Measurements from ENCODE around the gene SOX12. TPM values are rescaled to one million over a fixed set of nuclear protein-coding genes. Genes with fewer than 3 reads are reported as not detected.

Gene SOX12
- total RNA-seq, 1 experiment from 2014 or later = 40.4 TPM

GRCh38 chr20:343107-343506, 17.8 kb downstream of the SOX12 start:
- no peak for ATAC-seq
- Histone ChIP-seq H3K4me3 (replicated peaks in 1 of 2; ENCODE audit: low read depth in 1 of 2, low read length in 2 of 2) (no peak overlapping the region), H3K4me1 (ENCODE audit: control insufficient read depth in 1 of 2, insufficient read depth in 2 of 2, low read length in 2 of 2) (peaks cover 5 to 26% of the 10 kb centered on the region in 2 experiments), H4K20me1 (ENCODE audit: insufficient read depth) (no peaks in the 10 kb centered on the region), H3K9me2 (ENCODE audit: insufficient read depth) (no peaks in the 10 kb centered on the region), H3K36me3 (ENCODE audit: control insufficient read depth in 1 of 2, insufficient read depth in 2 of 2, low read length in 2 of 2) (no peaks in the 10 kb centered on the region), H3K27ac (ENCODE audit: low read depth, low read length) (no peak overlapping the region), H3K79me2 (ENCODE audit: insufficient read depth, low read length) (no peaks in the 10 kb centered on the region), H3K27me3 (ENCODE audit: insufficient read depth, low read length) (no peaks in the 10 kb centered on the region), H3K9me3 (ENCODE audit: control insufficient read depth in 1 of 2, insufficient read depth in 1 of 2, low read depth in 1 of 2, low read length in 2 of 2) (peaks cover 0 to 17% of the 10 kb centered on the region in 2 experiments; a peak in 2 of 4 replicates), H3K4me2 (ENCODE audit: low read length) (no peak overlapping the region), H2AFZ (ENCODE audit: low read depth, low read length, poor library complexity, severe bottlenecking) (no peak overlapping the region), H3K9ac (ENCODE audit: low read length) (no peak overlapping the region)
- ChIA-PET CTCF (no interaction called here), RAD21 (ENCODE audit: low non-redundant PET in 1 of 2, low total read pairs in 2 of 2, uncharacterized antibody in 2 of 2, unreplicated experiment in 2 of 2) (no interaction called here), POLR2A (no interaction called here)
- intact Hi-C loops (cut with micrococcal nuclease) = no loop called here
- BruUV-seq (replicated peaks) = no TSS peak
- TF ChIP-seq POLR2AphosphoS5 (IDR thresholded peaks at IDR 0.05; ENCODE audit: low read depth, low read length) = no peak
- DNase-seq (ENCODE audit: low read depth, low spot score) = no peak

DNA sequence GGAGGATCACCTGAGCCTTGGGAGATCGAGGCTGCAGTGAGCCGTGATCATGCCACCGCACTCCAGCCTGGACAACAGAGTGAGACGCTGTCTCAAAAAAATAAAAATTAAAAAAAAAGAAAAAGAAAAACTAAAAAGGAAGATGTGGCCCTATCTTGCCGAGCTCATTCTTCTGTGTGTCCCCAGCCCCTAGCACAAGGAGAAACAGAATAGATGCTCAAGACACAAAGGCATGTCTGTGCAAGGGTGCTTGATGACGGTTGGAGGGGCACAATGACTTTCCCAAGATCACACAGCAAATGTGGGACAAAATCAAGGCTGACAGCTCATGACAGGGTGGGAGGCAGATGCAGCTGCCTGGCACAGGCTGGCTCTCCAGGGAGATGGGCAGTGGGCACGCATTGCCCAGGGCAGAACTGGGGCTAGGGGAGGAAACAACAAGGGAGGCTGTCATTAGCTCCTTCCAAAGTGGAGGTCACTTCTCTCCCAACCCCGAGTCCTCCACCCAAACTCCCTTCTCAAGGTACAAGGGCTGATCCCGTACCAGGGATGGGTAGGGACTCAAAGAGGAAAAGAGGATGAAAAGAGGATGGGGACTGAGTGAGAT, 20.8 kb downstream of the SOX12 start:
- no peak overlapping the region for H2AFZ ChIP-seq (ENCODE audit: low read depth, low read length, poor library complexity, severe bottlenecking)
- DNase-seq (ENCODE audit: low read depth, low spot score) = no peak
- intact Hi-C loops (cut with micrococcal nuclease) = no loop called here
- ChIA-PET POLR2A (no interaction called here), CTCF (interaction anchor here (1.4 kb wide), 1 partner anchor 15 kb away, joined by 5 read pairs; no protein-coding TSS in a partner anchor), RAD21 (ENCODE audit: low non-redundant PET in 1 of 2, low total read pairs in 2 of 2, uncharacterized antibody in 2 of 2, unreplicated experiment in 2 of 2) (no interaction called here)
- H3K36me3 ChIP-seq (ENCODE audit: control insufficient read depth in 1 of 2, insufficient read depth in 2 of 2, low read length in 2 of 2) = no peaks in the 10 kb centered on the region
- H3K79me2 ChIP-seq (ENCODE audit: insufficient read depth, low read length) = no peaks in the 10 kb centered on the region
- no peak overlapping the region for H3K4me2 ChIP-seq (ENCODE audit: low read length)
- no peaks in the 10 kb centered on the region for H4K20me1 ChIP-seq (ENCODE audit: insufficient read depth)
- H3K27me3 ChIP-seq (ENCODE audit: insufficient read depth, low read length) = no peaks in the 10 kb centered on the region
- no TSS peak for BruUV-seq (replicated peaks)
- H3K9me3 ChIP-seq (ENCODE audit: control insufficient read depth in 1 of 2, insufficient read depth in 1 of 2, low read depth in 1 of 2, low read length in 2 of 2) = peaks cover 0 to 17% of the 10 kb centered on the region in 2 experiments; a peak in 2 of 4 replicates
- no peak overlapping the region for H3K27ac ChIP-seq (ENCODE audit: low read depth, low read length)
- peaks cover 14 to 38% of the 10 kb centered on the region in 2 experiments for H3K4me1 ChIP-seq (ENCODE audit: control insufficient read depth in 1 of 2, insufficient read depth in 2 of 2, low read length in 2 of 2)
- H3K9ac ChIP-seq (ENCODE audit: low read length) = no peak overlapping the region
- no peaks in the 10 kb centered on the region for H3K9me2 ChIP-seq (ENCODE audit: insufficient read depth)
- no peak overlapping the region for H3K4me3 ChIP-seq (replicated peaks in 1 of 2; ENCODE audit: low read depth in 1 of 2, low read length in 2 of 2)
- ATAC-seq = no peak
- TF ChIP-seq SRF (IDR thresholded peaks at IDR 0.05; ENCODE audit: low read depth) (no peak), ZFX (IDR thresholded peaks at IDR 0.05) (no peak), FOSL1 (IDR thresholded peaks at IDR 0.05; ENCODE audit: low read depth) (no peak), SIN3A (IDR thresholded peaks at IDR 0.05; ENCODE audit: low read depth) (no peak), EZH2phosphoT487 (IDR thresholded peaks at IDR 0.05; ENCODE audit: borderline replicate concordance) (no peak), SP1 (IDR thresholded peaks at IDR 0.05; ENCODE audit: low read depth) (no peak), ATF3 (IDR thresholded peaks at IDR 0.05) (no peak), CBX3 (IDR thresholded peaks at IDR 0.05; ENCODE audit: low read depth) (no peak), ZBTB33 (IDR thresholded peaks at IDR 0.05; ENCODE audit: extremely low read depth, insufficient replicate concordance, low read length) (no peak), CEBPB (IDR thresholded peaks at IDR 0.05; ENCODE audit: low read depth) (no peak)
- TF ChIP-seq, protein P1, sequence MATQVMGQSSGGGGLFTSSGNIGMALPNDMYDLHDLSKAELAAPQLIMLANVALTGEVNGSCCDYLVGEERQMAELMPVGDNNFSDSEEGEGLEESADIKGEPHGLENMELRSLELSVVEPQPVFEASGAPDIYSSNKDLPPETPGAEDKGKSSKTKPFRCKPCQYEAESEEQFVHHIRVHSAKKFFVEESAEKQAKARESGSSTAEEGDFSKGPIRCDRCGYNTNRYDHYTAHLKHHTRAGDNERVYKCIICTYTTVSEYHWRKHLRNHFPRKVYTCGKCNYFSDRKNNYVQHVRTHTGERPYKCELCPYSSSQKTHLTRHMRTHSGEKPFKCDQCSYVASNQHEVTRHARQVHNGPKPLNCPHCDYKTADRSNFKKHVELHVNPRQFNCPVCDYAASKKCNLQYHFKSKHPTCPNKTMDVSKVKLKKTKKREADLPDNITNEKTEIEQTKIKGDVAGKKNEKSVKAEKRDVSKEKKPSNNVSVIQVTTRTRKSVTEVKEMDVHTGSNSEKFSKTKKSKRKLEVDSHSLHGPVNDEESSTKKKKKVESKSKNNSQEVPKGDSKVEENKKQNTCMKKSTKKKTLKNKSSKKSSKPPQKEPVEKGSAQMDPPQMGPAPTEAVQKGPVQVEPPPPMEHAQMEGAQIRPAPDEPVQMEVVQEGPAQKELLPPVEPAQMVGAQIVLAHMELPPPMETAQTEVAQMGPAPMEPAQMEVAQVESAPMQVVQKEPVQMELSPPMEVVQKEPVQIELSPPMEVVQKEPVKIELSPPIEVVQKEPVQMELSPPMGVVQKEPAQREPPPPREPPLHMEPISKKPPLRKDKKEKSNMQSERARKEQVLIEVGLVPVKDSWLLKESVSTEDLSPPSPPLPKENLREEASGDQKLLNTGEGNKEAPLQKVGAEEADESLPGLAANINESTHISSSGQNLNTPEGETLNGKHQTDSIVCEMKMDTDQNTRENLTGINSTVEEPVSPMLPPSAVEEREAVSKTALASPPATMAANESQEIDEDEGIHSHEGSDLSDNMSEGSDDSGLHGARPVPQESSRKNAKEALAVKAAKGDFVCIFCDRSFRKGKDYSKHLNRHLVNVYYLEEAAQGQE (IDR thresholded peaks at IDR 0.05; ENCODE audit: low read depth) = no peak
- TF ChIP-seq, protein P2, sequence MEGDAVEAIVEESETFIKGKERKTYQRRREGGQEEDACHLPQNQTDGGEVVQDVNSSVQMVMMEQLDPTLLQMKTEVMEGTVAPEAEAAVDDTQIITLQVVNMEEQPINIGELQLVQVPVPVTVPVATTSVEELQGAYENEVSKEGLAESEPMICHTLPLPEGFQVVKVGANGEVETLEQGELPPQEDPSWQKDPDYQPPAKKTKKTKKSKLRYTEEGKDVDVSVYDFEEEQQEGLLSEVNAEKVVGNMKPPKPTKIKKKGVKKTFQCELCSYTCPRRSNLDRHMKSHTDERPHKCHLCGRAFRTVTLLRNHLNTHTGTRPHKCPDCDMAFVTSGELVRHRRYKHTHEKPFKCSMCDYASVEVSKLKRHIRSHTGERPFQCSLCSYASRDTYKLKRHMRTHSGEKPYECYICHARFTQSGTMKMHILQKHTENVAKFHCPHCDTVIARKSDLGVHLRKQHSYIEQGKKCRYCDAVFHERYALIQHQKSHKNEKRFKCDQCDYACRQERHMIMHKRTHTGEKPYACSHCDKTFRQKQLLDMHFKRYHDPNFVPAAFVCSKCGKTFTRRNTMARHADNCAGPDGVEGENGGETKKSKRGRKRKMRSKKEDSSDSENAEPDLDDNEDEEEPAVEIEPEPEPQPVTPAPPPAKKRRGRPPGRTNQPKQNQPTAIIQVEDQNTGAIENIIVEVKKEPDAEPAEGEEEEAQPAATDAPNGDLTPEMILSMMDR (IDR thresholded peaks at IDR 0.05 in 2 of 3, conservative IDR thresholded peaks at IDR 0.05 in 1 of 3; ENCODE audit: borderline replicate concordance in 1 of 3, insufficient read depth in 1 of 3, low read depth in 2 of 3, low read length in 2 of 3) = no peak

Measured in HCT116 (cell line).